ENCODE measurements around the gene CPSF3. TPM values are rescaled to one million over a fixed set of nuclear protein-coding genes. Genes with fewer than 3 reads are reported as not detected.
A peak's percentile ranks its signal among the peaks of the same experiment; 100 is the strongest.

The CPSF3 gene
- total and polyA plus RNA-seq, 9 of the 15 experiments (the other 6 are each of a cell fraction or from before 2014, with no cell fraction given), result 54.2 to 151 (median 94.5) TPM

DNA sequence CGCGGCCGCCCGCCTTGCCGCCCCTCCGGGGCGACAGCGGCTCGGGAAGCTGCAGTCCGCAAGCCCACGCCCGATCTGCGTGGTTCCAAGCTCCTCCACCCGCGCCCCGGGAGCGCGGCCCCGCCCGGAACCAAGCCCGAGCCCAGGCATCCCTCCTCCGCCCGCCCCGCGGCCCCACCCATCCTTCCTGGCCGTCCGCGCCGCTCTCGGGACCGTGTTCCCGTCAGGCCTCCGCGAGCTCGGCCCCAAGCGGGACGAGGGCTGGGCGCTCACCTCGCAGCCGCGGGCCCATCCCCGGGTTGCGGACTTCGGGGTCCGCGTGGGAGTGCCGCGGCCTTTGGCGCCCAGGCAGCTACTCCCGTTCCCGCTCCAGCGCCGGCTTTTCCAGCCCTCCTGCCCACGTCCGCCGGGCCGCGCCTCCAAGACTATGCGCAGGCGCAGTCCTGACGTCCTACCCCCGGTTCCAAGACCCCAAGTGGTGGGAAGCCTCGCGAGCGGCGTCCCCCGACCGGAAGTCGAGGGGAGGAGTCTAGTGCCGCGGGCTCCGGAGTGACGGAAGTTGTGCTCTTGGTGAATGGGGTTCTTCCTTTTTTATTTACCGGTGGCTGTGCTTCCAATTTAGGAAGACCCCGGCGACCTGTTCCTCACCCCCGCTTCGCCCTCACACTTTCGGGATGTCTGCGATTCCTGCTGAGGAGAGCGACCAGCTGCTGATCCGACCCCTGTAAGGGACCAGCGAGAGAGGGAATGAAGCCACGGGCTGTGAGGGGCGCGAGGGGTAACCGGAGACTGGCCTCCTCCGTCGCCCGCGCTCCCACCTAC lies at the start of gene CPSF3, which contains the start of gene ITGB1BP1 (continued):
- TF ChIP-seq, protein P1, sequence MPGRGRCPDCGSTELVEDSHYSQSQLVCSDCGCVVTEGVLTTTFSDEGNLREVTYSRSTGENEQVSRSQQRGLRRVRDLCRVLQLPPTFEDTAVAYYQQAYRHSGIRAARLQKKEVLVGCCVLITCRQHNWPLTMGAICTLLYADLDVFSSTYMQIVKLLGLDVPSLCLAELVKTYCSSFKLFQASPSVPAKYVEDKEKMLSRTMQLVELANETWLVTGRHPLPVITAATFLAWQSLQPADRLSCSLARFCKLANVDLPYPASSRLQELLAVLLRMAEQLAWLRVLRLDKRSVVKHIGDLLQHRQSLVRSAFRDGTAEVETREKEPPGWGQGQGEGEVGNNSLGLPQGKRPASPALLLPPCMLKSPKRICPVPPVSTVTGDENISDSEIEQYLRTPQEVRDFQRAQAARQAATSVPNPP (IDR thresholded peaks at IDR 0.05; ENCODE audit: borderline replicate concordance, insufficient read depth, insufficient read length), result no peak
- TF ChIP-seq ZNF12 (CRISPR knock-in tag; IDR thresholded peaks at IDR 0.05) (no peak; the same call in 1 of the 2 replicates), GABPA (tag; conservative IDR thresholded peaks at IDR 0.05; ENCODE audit: low read depth) (peak; percentile 96), CBX2 (IDR thresholded peaks at IDR 0.05; ENCODE audit: insufficient read depth, low read length, poor library complexity, severe bottlenecking) (no peak), ZFP36 (IDR thresholded peaks at IDR 0.05; ENCODE audit: low read depth, low read length, partially characterized antibody) (no peak), ZNF778 (CRISPR knock-in tag; IDR thresholded peaks at IDR 0.05) (no peak), CXXC5 (CRISPR knock-in tag; IDR thresholded peaks at IDR 0.05) (peak; percentile 93), PURB (CRISPR knock-in tag; IDR thresholded peaks at IDR 0.05; ENCODE audit: low read depth) (no peak; the same call in 1 of the 2 replicates), ESRRB (CRISPR knock-in tag; IDR thresholded peaks at IDR 0.05; ENCODE audit: borderline replicate concordance) (no peak), BCLAF1 (IDR thresholded peaks at IDR 0.05; ENCODE audit: borderline replicate concordance in 1 of 2, control insufficient read depth in 1 of 2, low read depth in 2 of 2, low read length in 1 of 2) (no peak), SMC3 (conservative IDR thresholded peaks at IDR 0.05; ENCODE audit: insufficient read depth, low read depth, low read length) (no peak), TAF15 (IDR thresholded peaks at IDR 0.05; ENCODE audit: low read depth, low read length) (no peak), MNT (conservative IDR thresholded peaks at IDR 0.05) (peak in 1 of 2 experiments; percentile 88), ZBTB1 (CRISPR knock-in tag; IDR thresholded peaks at IDR 0.05; ENCODE audit: borderline replicate concordance, low read depth) (peak; percentile 19; the same call in 1 of the 2 replicates), ATF7 (IDR thresholded peaks at IDR 0.05) (peak; percentile 78), GTF2E2 (tag; IDR thresholded peaks at IDR 0.05) (no peak)
- TF ChIP-seq, protein P2, sequence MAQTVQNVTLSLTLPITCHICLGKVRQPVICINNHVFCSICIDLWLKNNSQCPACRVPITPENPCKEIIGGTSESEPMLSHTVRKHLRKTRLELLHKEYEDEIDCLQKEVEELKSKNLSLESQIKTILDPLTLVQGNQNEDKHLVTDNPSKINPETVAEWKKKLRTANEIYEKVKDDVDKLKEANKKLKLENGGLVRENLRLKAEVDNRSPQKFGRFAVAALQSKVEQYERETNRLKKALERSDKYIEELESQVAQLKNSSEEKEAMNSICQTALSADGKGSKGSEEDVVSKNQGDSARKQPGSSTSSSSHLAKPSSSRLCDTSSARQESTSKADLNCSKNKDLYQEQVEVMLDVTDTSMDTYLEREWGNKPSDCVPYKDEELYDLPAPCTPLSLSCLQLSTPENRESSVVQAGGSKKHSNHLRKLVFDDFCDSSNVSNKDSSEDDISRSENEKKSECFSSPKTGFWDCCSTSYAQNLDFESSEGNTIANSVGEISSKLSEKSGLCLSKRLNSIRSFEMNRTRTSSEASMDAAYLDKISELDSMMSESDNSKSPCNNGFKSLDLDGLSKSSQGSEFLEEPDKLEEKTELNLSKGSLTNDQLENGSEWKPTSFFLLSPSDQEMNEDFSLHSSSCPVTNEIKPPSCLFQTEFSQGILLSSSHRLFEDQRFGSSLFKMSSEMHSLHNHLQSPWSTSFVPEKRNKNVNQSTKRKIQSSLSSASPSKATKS (CRISPR knock-in tag; IDR thresholded peaks at IDR 0.05), result no peak
